H9 (cell line): ENCODE results near the gene SPPL3. TPM values are rescaled to one million over a fixed set of nuclear protein-coding genes. Genes with fewer than 3 reads are reported as not detected.
"Not testable (repeated sequence)": the region's sequence is repeated elsewhere in the genome, so short reads cannot be mapped to it uniquely, and the experiment has no call there.

Experiments used
- DNase-seq: peaks from one replicate; pipeline ENCODE4 v3.0.0-alpha.2; 2017
- H2AFZ ChIP-seq: one replicate; pipeline ENCODE4 v1.6.1; 2013; ENCODE audit warnings: mild to moderate bottlenecking, low read length, control low read depth, moderate library complexity
- H2AK5ac ChIP-seq: 2 replicates; pipeline ENCODE4 v1.6.1; 2013; ENCODE audit warnings: low read length, control low read depth, mixed read lengths; ENCODE audit not compliant: insufficient read length
- H2BK120ac ChIP-seq: one replicate; pipeline ENCODE4 v1.6.1; 2013; ENCODE audit warnings: low read depth, mild to moderate bottlenecking, low read length, control low read depth, inconsistent platforms; ENCODE audit not compliant: poor library complexity, severe bottlenecking
- H2BK12ac ChIP-seq: 2 replicates; pipeline ENCODE4 v1.6.1; 2013; ENCODE audit warnings: low read length, control low read depth, mixed read lengths, low read depth; ENCODE audit not compliant: insufficient read length
- H2BK15ac ChIP-seq: 2 replicates; pipeline ENCODE4 v1.6.1; 2013; ENCODE audit warnings: low read depth, low read length, control low read depth
- H2BK20ac ChIP-seq: one replicate; pipeline ENCODE4 v1.6.1; 2013; ENCODE audit warnings: low read depth, mild to moderate bottlenecking, low read length, control low read depth, inconsistent platforms; ENCODE audit not compliant: poor library complexity, severe bottlenecking
- H2BK5ac ChIP-seq: 2 replicates; pipeline ENCODE4 v1.6.1; 2013; ENCODE audit warnings: low read length, control low read depth, mixed read lengths; ENCODE audit not compliant: insufficient read length
- H3K14ac ChIP-seq: 2 replicates; pipeline ENCODE4 v1.6.1; 2013; ENCODE audit warnings: low read length, control low read depth; ENCODE audit not compliant: insufficient read depth
- H3K18ac ChIP-seq: 2 replicates; pipeline ENCODE4 v1.6.1; 2013; ENCODE audit warnings: low read depth, mild to moderate bottlenecking, mixed read lengths, low read length, control low read depth; ENCODE audit not compliant: insufficient read length
- H3K23ac ChIP-seq: 2 replicates; pipeline ENCODE4 v1.6.1; 2013; ENCODE audit warnings: low read length, control low read depth, mixed read lengths, low read depth; ENCODE audit not compliant: insufficient read length
- H3K23me2 ChIP-seq: 2 replicates; pipeline ENCODE4 v1.6.1; 2013; ENCODE audit warnings: low read depth, mild to moderate bottlenecking, mixed read lengths, low read length, control low read depth; ENCODE audit not compliant: insufficient read length, poor library complexity, severe bottlenecking
- H3K27ac ChIP-seq: 2 replicates; pipeline ENCODE4 v1.5.1; 2013; ENCODE audit warnings: low read length, control low read depth, mixed read lengths, low read depth; ENCODE audit not compliant: insufficient read length
- H3K27me3 ChIP-seq: 2 replicates; pipeline ENCODE4 v1.6.1; 2013; ENCODE audit warnings: low read length, control low read depth, inconsistent platforms; ENCODE audit not compliant: insufficient read depth
- H3K4ac ChIP-seq: 2 replicates; pipeline ENCODE4 v1.6.1; 2013; ENCODE audit warnings: low read depth, mild to moderate bottlenecking, control low read depth, inconsistent platforms, low read length, moderate library complexity
- H3K4me1 ChIP-seq: 2 replicates; pipeline ENCODE4 v1.6.1; 2013; ENCODE audit warnings: low read length, control low read depth, inconsistent platforms; ENCODE audit not compliant: insufficient read depth
- H3K4me2 ChIP-seq: 2 replicates; pipeline ENCODE4 v1.6.1; 2013; ENCODE audit warnings: low read length, control low read depth, mixed read lengths; ENCODE audit not compliant: insufficient read length, insufficient read depth
- H3K56ac ChIP-seq: 2 replicates; pipeline ENCODE4 v1.6.1; 2013; ENCODE audit warnings: low read depth, mild to moderate bottlenecking, mixed read lengths, low read length, control low read depth; ENCODE audit not compliant: insufficient read length
- H3K79me1 ChIP-seq: 2 replicates; pipeline ENCODE4 v1.6.1; 2013; ENCODE audit warnings: low read depth, mild to moderate bottlenecking, moderate library complexity, low read length, control low read depth, inconsistent platforms; ENCODE audit not compliant: insufficient read depth, poor library complexity, severe bottlenecking
- H3K79me2 ChIP-seq: 2 replicates; pipeline ENCODE4 v1.6.1; 2013; ENCODE audit warnings: low read length, control low read depth, inconsistent platforms; ENCODE audit not compliant: insufficient read depth
- H3K9ac ChIP-seq: 2 replicates; pipeline ENCODE4 v1.6.1; 2013; ENCODE audit warnings: low read length, control low read depth, mixed read lengths; ENCODE audit not compliant: insufficient read length; ENCODE audit errors: extremely low read depth
- H3K9me3 ChIP-seq: one replicate; pipeline ENCODE4 v1.6.1; 2013; ENCODE audit warnings: low read depth, low read length, inconsistent platforms; ENCODE audit not compliant: control insufficient read depth
- H3T11ph ChIP-seq: one replicate; pipeline ENCODE4 v1.6.1; 2013; ENCODE audit warnings: mild to moderate bottlenecking, low read length, control low read depth, inconsistent platforms
- H4K20me1 ChIP-seq: one replicate; pipeline ENCODE4 v1.6.1; 2013; ENCODE audit not compliant: control insufficient read depth, insufficient read length, insufficient read depth
- H4K5ac ChIP-seq: 2 replicates; pipeline ENCODE4 v1.6.1; 2013; ENCODE audit warnings: low read depth, mild to moderate bottlenecking, mixed read lengths, low read length, control low read depth; ENCODE audit not compliant: insufficient read length
- H4K8ac ChIP-seq: replicated peaks from 2 replicates; pipeline ENCODE4 v1.6.1; 2013; ENCODE audit warnings: low read length, control low read depth, mixed read lengths, low read depth; ENCODE audit not compliant: insufficient read length
- H4K91ac ChIP-seq: 2 replicates; pipeline ENCODE4 v1.6.1; 2013; ENCODE audit warnings: low read depth, mild to moderate bottlenecking, moderate library complexity, mixed read lengths, low read length, control low read depth; ENCODE audit not compliant: insufficient read length
- H3K27ac Mint-ChIP-seq, 3 experiments: 2 replicates in 2 of 3; 3 replicates in 1 of 3; pipeline ENCODE4 v1.8.0; 2020 to 2021; ENCODE audit warnings: mixed read lengths in 3 of 3, mild to moderate bottlenecking in 1 of 3, moderate library complexity in 1 of 3
- H3K27me3 Mint-ChIP-seq: 2 replicates; pipeline ENCODE4 v1.8.0; 2021; ENCODE audit warnings: low read depth, mild to moderate bottlenecking, moderate library complexity, mixed read lengths
- H3K36me3 Mint-ChIP-seq, 3 experiments: 2 replicates in 2 of 3; 3 replicates in 1 of 3; pipeline ENCODE4 v1.8.0; 2020 to 2021; ENCODE audit warnings: low read depth in 3 of 3, mixed read lengths in 3 of 3; ENCODE audit not compliant: insufficient read depth in 1 of 3
- H3K4me1 Mint-ChIP-seq, 2 experiments: 2 replicates each; pipeline ENCODE4 v1.8.0; 2020; ENCODE audit warnings: mixed read lengths in 2 of 2
- H3K4me3 Mint-ChIP-seq, 2 experiments: 2 replicates in 1 of 2; 3 replicates in 1 of 2; pipeline ENCODE4 v1.8.0; 2020 to 2021; ENCODE audit warnings: mild to moderate bottlenecking in 2 of 2, mixed read lengths in 2 of 2, moderate library complexity in 1 of 2
- H3K9me3 Mint-ChIP-seq, 2 experiments: 2 replicates in 1 of 2; 3 replicates in 1 of 2; pipeline ENCODE4 v1.8.0; 2020; ENCODE audit warnings: mild to moderate bottlenecking in 2 of 2, mixed read lengths in 2 of 2, moderate library complexity in 1 of 2
- WGBS: extraction: QIAGEN DNeasy Blood & Tissue Kit; methylation state at CpG from one replicate; pipeline ENCODE4 v1.1.7; 2013; ENCODE audit warnings: missing lambda C conversion rate, low lambda C conversion rate, mixed read lengths; ENCODE audit not compliant: insufficient read length; ENCODE audit errors: extremely low coverage; 5-methylcytosine and 5-hydroxymethylcytosine counted together
- total RNA-seq: library from RNA; stranded (reverse); gene quantifications from 2 replicates; pipeline ENCODE4 v1.2.1, GENCODE V29; 2021

Gene SPPL3
- total RNA-seq, 1 experiment from 2014 or later = 46.3 TPM

DNA sequence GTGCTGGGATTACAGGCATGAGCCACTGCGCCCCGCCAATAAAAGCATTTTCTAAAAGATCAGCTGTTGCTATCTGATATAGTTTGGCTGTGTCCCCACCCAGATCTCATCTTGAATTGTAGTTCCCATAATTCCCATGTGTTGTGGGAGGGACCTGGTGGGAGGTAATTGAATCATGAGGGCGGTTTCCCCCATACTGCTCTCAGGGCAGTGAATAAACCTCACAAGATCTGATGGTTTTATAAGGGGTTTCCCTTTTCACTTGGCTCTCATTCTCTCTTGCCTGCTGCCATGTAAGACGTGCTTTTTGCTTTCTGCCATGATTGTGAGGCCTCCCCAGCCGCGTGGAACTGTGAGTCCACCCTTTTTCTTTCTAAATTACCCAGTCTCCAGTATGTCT lies 41.4 kb upstream of the SPPL3 start:
- not testable (repeated sequence) for H3K4me1 ChIP-seq, H2BK120ac ChIP-seq, H3K27ac ChIP-seq, H3K9me3 ChIP-seq, H2BK12ac ChIP-seq, H2AK5ac ChIP-seq, H3K36me3 Mint-ChIP-seq, H4K5ac ChIP-seq, H4K91ac ChIP-seq, H2BK15ac ChIP-seq, H3K27me3 Mint-ChIP-seq, H3K9ac ChIP-seq, H4K8ac ChIP-seq, H3K14ac ChIP-seq, H3K9me3 Mint-ChIP-seq, H3K27me3 ChIP-seq, H3K56ac ChIP-seq, H3K18ac ChIP-seq, H3K23me2 ChIP-seq, H3K4me3 Mint-ChIP-seq, H2AFZ ChIP-seq, H2BK5ac ChIP-seq, H3T11ph ChIP-seq, H3K4me1 Mint-ChIP-seq, H3K4me2 ChIP-seq, H3K79me2 ChIP-seq, H2BK20ac ChIP-seq, DNase-seq, H4K20me1 ChIP-seq, H3K79me1 ChIP-seq, H3K4ac ChIP-seq, H3K23ac ChIP-seq
- H3K27ac Mint-ChIP-seq = peak overlapping the region in 2 of 3 experiments; percentile 52 to 55; a peak in 3 of 7 replicates
- no CpG with 5 or more reads among the region's 6 CpGs for WGBS
